Erythroblast (primary cell): Measurements from ENCODE around the gene OSER1.

Experiments
- DNase-seq, 2 experiments: peaks; one replicate each; lab custom pipeline; 2025; lab: John Stamatoyannopoulos, UW
- GATA1 ChIP-seq: IDR thresholded peaks from 2 replicates; pipeline ENCODE4 v1.6.1; 2011; ENCODE audit warnings: low read depth, mild to moderate bottlenecking, control low read depth, low read length, moderate library complexity
- POLR2A ChIP-seq: IDR thresholded peaks from 2 replicates; pipeline ENCODE4 v1.6.1; 2011; ENCODE audit warnings: mild to moderate bottlenecking, low read length

OSER1 gene

DNA sequence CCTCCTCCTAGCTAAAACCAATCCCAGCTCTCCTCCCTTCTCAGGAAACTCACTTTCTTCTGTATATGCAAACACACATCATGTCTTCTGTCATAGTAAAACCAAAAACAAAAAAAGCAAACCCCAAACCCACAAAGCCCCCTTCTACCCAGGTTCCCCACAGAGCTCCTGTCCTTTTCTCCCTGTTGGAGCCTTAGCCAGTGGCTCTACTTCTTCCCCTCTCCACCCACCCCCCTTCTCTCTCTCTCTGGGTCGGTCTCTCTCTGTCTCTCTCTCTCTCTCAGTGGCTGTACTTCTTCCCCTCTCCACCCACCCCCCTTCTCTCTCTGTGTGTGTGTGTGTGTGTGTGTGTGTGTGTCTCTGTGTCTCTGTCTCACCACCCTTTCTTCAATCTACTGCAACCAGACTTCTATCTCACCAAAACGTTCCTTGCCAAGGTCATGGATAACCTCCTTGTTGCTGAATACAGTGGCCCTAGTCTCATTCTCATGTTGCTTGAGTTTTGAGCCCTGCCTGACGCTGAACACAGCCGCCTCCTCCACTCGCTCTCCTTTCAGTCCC is 8.7 kb upstream of the OSER1 start:
- no peak for TF ChIP-seq POLR2A
- no peak for TF ChIP-seq GATA1
- peak; percentile 60 to 89 for DNase-seq

DNA sequence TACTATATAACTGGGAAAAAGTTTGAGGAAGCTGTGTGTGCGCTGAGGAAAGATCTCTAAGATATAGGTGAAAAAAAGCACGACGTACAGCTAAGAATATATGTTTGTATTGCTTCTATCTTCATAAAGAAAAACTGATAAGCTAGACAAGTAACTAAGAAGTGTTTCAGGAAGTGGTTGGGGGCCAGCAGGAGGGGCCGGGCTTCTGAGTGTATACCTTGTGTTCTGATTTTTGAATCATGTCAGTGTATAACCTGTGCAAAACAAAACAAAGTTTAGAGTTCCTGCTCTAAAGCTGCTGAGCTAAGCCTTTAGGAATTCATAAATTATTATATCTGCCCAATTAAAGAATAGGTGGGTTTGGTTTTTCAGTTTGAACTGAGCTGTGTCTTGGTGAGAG is 7.9 kb upstream of the OSER1 start:
- DNase-seq, result no peak
- TF ChIP-seq POLR2A (no peak), GATA1 (no peak)

DNA sequence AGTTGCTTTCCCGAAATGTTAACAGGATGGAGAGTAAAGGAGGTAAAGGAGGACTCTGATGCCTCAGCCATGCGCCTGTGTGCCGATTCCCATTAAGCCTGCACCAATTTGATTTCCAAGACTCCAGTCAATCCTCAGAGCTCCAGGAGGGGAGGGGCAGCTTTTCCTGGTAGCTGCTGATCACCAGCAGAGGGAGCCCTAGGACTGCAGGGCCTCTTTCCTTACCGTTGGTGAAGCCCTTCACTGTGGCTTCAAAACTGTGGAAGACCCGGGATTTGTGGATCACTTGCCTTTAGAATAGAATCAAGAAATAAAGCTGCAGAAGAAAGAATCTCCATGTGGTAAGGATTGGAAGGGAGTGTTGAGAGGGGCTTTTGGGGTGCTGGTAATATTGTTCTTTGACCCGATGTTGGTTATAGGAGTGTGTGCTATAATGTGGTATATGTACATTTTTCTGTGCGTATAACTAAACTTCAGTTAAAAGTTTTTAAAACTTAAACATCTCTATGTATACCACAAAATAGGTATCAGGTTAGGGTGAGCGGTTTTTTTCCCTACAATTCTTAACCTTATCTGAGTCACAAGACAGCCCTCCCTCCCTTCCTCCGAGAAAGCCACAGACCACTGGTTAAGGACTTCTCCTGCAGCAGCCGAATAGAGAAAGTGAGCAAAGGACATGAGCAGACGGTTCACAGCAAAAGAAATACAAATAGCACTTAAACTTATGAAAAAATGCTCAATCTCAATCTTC is 6.9 kb upstream of the OSER1 start:
- DNase-seq, result peak; percentile 79 to 90
- TF ChIP-seq POLR2A (no peak), GATA1 (no peak)

DNA sequence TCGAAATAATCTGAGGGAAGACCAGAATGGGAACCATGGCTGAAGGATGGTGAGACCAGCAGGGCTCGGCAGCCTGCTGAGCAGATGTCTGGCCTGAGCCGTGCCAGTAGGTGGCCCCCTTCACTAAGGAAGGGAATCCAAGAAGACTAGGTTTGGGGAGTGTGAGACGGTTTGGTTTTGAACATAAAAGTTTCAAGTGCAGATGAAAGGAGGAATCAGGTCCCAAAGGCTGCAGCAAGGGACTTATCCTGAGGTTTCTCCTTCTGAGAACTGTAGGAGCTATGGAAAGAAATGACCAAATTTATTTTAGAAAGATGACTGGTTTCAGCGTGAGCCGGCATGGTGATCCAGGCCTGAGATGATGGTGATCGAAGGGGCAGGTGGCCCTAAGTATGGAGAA is 4.6 kb upstream of the OSER1 start:
- DNase-seq, result peak; percentile 78 to 83
- TF ChIP-seq GATA1 (no peak), POLR2A (no peak)

DNA sequence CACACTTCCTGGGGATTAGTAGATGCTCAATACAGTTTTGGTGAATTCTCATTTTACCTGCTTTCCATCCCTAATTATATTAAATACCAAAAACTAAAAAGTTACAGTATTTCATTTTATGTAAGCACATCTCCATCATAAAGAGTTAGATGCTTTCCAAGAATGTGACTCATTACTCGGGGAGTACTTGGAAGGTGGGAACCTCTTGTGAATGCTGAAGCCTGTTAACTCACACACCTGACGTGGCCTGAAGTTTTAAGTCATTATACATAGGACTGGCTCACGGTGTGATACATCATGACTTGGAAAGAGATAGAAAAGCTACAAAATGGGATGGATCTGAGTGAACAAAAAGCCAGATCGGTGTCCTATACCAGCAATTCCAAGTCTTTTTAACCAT is 2.2 kb upstream of the OSER1 start:
- DNase-seq, result no peak
- TF ChIP-seq POLR2A (no peak), GATA1 (no peak)

DNA sequence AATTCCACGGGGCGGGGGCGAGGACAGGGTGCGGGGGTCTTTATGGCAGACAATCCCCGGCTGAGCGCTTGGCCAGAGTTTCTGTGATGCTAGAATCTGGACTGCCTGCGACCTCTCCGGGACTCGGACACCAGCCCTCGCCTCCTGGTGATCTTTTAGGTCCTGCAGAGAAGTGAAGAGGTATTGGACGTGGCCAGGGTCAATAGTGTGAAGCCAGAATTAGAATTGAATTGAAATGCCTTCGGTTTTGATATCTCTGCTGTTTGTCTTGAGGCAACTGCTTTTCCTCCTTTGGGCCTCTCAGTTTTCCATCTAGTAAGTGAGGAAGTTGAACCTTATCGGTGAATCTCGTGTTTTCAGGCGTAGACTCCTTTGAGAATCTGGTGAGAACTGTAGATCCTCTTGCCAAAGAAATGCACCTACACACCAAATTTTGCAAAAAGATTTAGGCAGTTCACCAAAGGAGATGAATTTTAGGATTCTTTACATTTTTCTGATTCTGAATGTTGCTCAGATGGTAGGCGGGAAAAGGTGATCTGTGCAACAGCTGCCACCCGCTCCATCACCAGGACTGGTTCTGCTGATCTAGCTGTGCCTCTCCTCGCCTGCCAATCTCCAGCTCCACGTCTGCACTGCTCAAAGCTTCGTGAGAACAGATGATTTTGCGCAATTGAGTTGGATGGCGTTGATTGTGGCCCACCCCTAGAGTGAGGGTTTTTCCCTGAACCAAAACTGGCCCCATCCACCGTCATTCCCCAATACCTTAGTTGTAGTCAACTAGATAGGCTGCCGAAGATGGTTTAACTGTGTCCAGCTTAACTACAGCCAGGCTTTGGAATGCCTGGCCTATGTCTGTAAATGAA is 837 bp upstream of the OSER1 start:
- TF ChIP-seq POLR2A (peak; percentile 65), GATA1 (no peak)
- peak; percentile 67 to 82 for DNase-seq

DNA sequence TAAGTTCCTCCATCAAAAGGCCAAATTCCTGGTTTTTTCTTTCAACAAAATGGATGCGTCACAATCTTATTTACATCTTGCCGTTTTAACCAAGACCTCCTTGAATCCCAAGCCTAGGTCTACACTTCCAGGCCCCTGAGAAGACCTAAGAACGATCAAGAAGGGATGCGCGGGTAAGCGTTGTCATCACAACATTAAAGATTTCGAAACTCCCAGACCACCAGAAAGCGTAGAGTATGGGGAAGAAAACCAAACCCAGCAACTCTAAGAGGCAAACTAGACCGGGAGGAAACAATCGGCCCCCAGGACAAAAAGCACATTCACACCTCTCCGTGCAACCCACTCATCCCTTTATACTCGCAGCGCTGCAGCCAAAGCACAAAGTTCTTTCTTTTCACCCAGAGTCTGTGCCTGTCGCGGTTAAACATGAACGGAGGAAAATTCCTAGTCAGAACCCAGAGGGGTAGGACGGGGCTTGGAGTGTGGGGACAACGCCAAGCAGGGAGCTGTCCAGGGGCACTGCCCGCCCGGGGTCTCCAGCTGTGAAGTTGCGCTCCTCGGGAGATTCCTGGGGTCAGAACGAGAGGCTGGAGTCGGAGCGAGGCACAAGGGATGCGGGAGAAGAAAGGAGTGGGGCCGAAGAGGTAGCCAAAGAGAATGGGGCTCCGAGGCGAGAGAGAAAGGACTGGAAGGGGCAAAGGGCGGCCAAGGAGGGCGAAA is 725 bp downstream of the OSER1 start:
- TF ChIP-seq POLR2A (no peak), GATA1 (no peak)
- peak; percentile 49 to 72 for DNase-seq

DNA sequence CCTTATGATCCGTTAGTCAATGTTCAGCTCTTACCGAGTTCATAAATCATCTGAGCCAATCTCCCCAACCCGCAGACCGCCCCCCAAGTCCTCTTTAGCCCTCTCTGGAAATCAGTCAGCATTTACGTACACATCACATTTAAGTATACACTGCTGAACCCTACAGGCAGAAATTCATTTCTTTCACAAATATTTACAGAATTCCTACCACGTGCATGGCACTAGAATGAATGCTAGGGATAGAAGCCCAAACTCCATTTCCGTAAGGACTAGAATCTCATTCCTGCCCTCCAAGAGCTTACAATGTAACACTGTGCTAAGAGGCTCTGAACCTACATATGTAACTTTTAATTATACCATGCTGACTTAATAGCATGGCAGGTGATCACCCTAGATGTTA is 1.8 kb downstream of the OSER1 start:
- DNase-seq, result peak; percentile 11 to 51
- no peak for TF ChIP-seq POLR2A
- no peak for TF ChIP-seq GATA1

DNA sequence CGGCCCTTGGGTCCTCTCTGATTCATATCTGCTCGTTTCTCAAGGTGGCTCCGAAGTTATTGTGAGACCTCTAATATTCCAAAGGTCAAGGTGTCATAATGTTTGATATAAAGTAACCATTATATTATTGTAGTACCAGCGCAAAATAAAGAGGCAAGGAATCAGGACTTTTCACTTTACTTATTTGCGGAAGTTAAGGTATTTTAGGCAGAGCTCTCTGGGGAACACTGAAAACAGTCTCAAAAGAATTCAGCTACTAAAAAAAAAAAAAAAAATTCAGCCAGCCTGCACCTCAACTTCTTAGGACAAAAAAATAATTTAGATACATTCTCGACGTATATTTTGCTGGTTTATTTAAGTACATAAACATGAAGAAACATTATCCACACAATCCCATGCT is 2.4 kb downstream of the OSER1 start:
- TF ChIP-seq GATA1 (no peak), POLR2A (no peak)
- DNase-seq, result no peak

DNA sequence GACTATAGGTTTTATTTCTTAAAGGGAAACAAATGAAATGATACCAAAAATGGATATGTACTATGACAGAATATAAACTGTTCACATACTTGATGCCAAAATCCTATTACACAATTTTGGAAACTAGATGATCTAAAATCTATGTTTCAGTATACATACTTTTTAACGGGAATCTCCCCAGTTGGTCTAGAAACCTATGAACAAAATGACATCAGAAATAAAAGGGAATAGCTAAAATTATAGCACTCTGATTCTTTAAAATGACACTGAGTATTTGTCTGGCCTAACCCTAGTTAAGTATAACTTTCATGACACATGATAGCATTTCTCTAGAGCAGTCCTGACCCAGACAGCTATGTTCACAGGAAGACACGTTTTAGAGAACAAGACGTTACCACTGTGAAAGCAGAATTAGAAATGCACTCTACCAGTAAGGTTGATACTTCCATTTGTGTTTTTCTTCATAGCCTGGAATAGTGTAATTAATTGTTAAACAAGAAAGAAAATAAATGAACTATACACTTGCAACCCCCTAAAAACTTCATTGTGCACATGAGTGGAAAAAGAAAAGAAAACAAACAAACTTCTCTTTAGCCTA is 3.3 kb downstream of the OSER1 start:
- DNase-seq, result no peak
- no peak for TF ChIP-seq GATA1
- no peak for TF ChIP-seq POLR2A

DNA sequence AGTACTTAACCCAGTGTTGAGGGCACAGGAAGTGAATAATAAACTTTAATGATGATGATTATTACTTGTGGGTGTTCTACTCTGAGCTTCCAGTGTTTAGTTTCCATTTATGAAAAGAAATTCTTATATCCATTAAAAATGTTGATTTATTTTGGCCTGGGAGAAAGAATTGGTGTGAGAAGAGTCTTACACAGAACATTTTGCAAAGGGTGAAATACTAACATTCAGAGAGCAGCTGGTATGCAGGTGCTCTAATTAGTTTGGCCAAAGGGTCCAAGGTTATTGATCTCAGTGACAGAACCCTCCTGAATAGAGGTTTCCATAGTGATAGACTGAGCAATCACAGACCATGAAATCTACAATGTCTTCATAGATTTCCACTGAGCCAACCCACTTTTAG is 4.4 kb downstream of the OSER1 start:
- TF ChIP-seq POLR2A (no peak), GATA1 (no peak)

DNA sequence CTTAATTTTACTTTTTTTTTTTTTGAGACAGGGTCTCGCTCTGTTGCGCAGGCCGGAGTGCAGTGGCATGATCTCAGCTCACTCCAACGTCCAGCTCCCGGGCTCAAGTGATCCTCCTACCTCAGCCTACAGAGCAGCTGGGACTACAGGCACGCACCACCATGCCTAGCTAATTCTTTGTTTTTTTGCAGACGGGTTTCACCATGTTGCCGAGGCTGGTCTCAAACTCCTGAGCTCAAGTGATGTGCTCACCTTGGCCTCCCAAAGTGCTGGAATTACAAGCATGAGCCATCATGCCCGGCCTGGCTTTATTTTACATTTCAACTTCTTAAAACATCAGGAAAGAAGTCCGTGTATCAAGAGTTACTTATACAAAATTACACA is 5.7 kb downstream of the OSER1 start:
- TF ChIP-seq POLR2A (no peak), GATA1 (no peak)
- no peak for DNase-seq

More for the DNA sequence above, 4.4 kb downstream of the OSER1 start:
- DNase-seq, result no peak

DNA sequence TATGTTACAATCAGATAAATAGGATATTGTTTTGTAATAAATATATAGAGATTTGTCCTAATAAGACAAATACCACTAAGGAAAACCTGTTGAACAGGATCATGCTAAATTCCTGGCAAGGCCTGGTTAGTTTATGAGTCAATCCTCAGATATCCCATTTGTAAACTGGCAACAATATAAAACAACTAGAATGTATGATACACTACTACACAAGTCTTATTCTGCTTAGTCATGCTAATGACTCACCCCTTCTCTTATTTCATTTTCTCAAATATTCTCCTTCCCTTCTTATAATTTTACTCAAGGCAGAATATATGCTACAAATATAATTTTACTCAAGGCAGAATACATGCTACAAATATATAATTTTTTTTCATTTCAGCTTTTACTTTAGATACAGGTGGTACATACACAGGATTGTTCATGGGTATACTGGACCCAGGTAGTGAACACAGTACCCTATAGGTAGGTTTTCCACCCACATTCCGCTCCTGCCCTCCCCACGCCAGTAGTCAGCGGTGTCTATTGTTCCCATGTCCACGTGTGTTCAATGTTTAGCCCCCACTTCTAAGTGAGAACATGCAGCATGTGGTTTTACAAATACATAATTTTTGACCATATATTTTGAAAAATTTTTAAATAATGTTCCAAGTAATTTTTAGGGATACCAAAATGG is 6.3 kb downstream of the OSER1 start:
- peak; percentile 64 to 78 for DNase-seq
- no peak for TF ChIP-seq GATA1
- TF ChIP-seq POLR2A, result no peak
